Activated naive CD8-positive, alpha-beta T cell (primary cell): Measurements from ENCODE around the gene SOCS6.

Experiments
- H3K27ac Mint-ChIP-seq: one replicate; pipeline ENCODE4 v1.8.0; 2021; ENCODE audit warnings: mixed read lengths
- H3K27me3 Mint-ChIP-seq: one replicate; pipeline ENCODE4 v1.8.0; 2021; ENCODE audit warnings: mixed read lengths
- H3K36me3 Mint-ChIP-seq: one replicate; pipeline ENCODE4 v1.8.0; 2021; ENCODE audit warnings: mixed read lengths
- H3K4me1 Mint-ChIP-seq: one replicate; pipeline ENCODE4 v1.8.0; 2021; ENCODE audit warnings: low read depth, mixed read lengths
- H3K4me3 Mint-ChIP-seq: one replicate; pipeline ENCODE4 v1.8.0; 2021; ENCODE audit warnings: mild to moderate bottlenecking, mixed read lengths
- H3K9me3 Mint-ChIP-seq: one replicate; pipeline ENCODE4 v1.8.0; 2021; ENCODE audit warnings: low read depth, mixed read lengths

The SOCS6 gene

DNA sequence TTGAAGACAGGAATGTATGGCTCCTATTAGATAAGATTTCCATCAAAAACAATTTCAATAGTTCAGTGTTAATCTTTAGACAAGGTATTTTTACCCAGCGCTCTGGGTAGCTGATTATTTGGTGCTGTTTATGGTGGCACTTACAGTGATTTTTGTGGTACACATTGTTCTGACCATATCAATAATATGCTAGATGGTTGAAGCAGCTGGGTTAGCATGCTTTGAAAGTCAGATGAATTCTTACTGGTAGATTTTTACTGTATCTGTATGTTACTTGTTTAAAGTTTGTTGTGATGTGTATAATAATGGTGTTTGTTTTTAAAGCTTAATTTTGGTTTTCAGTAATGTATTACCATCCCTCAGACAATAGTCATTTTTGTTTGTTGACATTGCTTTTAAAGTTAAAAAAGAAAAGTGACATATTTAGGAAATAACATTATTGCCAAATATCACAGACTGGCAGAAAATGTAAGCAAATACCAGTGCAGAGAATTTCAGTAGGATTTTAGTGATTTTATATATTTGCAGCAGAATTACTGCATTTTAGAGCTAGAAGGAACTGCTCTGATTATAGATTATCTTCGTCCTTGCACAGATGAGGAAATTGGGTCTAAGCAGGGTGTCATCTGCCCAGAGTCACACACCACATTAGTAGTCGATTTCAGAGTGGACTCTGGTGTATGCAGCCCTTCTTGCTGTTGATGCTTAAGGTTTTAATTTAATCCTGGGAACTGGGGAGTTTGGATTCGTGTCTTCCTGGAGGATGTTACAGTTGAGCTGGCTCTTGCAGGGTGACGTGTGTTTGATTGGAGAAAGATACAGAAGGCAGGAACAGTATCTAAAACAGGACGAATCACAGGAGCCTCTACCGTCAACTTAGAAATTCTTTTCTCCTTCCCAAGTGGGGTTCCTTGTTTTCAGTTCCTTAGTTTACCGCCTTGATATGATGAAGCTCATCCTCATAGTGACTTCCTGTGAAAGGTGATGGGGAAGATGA, 6.6 kb downstream of the SOCS6 start:
- H3K4me1 Mint-ChIP-seq, result peaks cover 3% of the 10 kb centered on the region

DNA sequence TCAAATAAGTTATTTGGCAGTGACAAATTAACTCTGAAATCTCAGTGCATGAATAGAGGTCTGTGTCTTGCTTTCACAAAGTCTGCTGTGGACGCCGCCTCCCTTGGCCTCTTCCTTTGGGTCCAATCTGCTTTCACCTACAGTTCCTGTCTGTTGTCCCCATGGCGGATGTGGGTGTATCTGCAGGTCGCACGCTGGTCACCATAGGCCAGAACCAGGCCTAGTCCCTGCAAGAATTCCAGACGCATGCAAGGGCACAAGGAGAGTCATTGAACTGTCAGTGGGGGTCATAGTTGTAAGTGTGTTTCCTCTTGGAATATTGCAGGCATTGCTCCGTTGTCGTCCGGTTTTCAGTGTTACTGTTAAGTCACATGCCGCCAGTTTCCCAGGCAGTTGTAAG, 7.4 kb downstream of the SOCS6 start:
- Mint-ChIP-seq H3K4me1 (no peaks in the 10 kb centered on the region), H3K27me3 (peaks cover 18% of the 10 kb centered on the region), H3K9me3 (no peaks in the 10 kb centered on the region), H3K27ac (no peak overlapping the region), H3K36me3 (no peaks in the 10 kb centered on the region), H3K4me3 (no peak overlapping the region)

More for the DNA sequence above, 6.6 kb downstream of the SOCS6 start:
- Mint-ChIP-seq H3K27ac (no peak overlapping the region), H3K36me3 (no peaks in the 10 kb centered on the region), H3K4me3 (no peak overlapping the region), H3K27me3 (peaks cover 21% of the 10 kb centered on the region), H3K9me3 (no peaks in the 10 kb centered on the region)

DNA sequence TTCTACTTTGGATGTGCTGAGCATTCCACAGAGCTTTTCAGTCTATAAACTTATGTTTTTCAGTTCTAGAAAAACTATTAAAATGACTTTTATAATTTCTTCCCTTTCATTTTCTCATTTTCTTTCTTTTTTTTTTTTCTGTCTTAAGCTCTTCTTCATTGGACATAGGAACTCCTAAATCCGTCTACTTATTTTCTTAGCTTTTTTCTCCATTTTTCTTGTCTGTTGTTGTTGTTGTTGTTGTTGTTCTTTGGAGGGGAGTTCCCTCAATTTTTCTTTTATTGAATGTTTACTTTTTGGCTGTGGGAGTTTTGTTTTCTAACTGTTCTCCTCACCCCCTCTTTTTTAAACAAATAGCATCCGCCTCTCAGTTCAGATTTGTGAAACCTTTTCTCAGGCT, 7.9 kb downstream of the SOCS6 start:
- Mint-ChIP-seq H3K4me3 (no peak overlapping the region), H3K4me1 (no peaks in the 10 kb centered on the region), H3K27ac (no peak overlapping the region), H3K9me3 (no peaks in the 10 kb centered on the region), H3K27me3 (peaks cover 13% of the 10 kb centered on the region), H3K36me3 (no peaks in the 10 kb centered on the region)

DNA sequence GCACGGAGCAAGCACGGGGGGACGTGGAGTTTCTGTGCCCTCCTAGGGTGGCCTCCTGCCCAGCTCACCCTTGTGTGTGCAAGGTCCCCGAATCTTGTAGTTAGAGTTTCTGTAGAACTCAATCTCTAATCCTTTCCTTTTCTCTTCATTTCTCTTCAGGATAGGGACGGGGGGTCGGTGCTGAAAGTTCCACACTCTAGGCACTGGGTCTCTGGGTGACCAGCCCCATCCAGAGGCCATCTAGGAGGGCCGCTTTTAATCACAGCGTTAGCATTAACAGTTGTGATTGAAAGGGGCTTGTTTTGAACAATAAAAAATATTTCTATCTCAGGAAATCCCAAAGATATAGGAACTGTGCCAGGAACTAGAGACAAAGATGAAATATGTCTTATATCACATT, 10.5 kb downstream of the SOCS6 start:
- Mint-ChIP-seq H3K36me3 (no peaks in the 10 kb centered on the region), H3K27ac (no peak overlapping the region), H3K9me3 (no peaks in the 10 kb centered on the region), H3K27me3 (peaks cover 2% of the 10 kb centered on the region), H3K4me1 (no peaks in the 10 kb centered on the region), H3K4me3 (no peak overlapping the region)

DNA sequence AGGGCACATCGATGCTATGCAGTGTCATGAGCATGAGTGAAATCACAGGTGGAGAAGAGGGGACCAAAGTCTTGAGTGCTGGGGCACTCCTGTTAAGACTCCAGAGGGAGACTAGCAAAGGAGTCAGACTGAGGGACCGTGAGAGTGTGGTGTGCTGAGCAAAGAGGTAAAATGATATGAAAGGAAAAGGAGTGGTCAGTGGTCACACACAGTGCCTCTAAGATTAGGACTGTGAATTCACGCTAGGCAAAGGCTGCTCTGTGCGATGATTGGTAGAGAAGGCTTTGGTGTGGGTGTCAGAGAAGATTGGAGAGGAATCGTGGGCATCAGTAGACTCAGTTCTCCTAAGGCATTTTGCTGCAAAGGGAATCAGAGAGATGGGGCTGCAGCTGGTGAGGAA, 12.8 kb downstream of the SOCS6 start:
- no peaks in the 10 kb centered on the region for H3K9me3 Mint-ChIP-seq
- no peaks in the 10 kb centered on the region for H3K36me3 Mint-ChIP-seq
- H3K27ac Mint-ChIP-seq, result no peak overlapping the region
- H3K27me3 Mint-ChIP-seq, result no peaks in the 10 kb centered on the region
- no peak overlapping the region for H3K4me3 Mint-ChIP-seq
- no peaks in the 10 kb centered on the region for H3K4me1 Mint-ChIP-seq

DNA sequence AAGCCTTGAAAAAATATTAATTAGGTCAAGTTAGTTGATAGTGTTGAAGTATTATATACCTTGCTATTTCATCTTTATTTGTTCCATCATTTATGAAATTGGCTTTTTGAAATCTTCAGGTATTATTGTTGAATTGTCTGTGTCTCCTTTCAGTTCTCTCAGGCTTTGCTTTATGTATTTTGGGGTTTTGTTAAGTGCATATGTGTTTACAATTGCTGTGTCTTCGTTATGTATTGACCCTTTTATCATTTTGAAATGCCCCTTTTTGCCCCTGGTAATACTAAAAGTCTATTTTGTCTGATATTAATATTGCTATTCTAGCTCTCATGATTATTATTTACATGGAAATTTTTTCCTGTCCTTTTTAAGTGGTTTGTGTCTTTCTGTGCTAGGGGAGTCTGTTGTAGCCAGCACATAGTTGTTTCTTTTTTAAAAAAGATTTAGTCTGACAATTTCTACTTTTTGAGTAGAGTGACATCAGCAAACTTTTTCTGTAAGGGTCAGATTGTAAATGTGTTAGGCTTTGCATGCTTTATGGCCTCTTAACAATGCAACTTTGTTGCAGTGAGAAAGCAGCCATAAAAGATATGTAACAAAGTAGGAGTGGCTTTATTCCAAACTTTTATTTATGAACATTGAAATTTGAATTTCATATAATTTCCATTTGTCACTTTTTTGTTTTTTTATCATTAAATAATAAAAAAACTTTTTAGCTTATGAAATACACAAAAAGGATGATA, 19.9 kb downstream of the SOCS6 start:
- peaks cover 4% of the 10 kb centered on the region for H3K9me3 Mint-ChIP-seq

DNA sequence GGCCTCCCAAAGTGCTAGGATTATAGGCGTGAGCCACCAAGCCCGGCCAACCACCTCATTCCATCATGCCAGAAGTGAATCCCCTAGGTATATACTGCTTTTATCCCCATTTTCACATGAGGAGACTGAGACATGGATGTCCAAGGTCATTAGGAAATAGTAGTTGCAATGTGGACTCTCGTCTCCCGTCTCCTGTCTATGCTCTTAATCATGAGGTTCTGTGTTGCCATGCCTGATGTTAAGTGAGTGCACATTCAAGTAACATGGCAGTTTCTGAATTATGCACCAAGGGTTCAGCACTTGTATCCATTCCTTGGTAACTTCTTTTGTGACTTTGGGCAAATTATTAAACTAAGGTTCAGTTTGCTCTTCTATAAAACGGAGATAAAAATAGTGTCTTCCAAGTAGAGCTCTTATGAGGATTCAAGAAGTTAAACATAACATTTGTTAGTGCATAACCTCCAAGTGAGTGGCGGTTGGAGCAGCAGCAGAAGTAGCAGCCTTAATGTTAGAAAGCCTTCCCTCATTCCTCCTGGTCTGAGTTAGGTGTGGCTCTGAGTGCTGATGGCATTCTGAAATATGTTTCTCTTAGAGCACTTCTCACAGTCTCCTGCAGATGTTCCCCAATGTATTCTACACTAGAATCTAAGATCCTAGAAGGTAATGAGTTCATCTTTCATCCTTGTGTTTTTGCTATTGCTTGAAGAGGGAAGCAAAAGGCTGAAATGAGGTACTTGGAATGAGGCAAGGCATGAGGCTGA, 21.9 kb downstream of the SOCS6 start:
- Mint-ChIP-seq H3K27me3 (no peaks in the 10 kb centered on the region), H3K4me1 (no peaks in the 10 kb centered on the region), H3K9me3 (peaks cover 4% of the 10 kb centered on the region), H3K4me3 (no peak overlapping the region), H3K36me3 (no peaks in the 10 kb centered on the region), H3K27ac (no peak overlapping the region)

More for the DNA sequence above, 19.9 kb downstream of the SOCS6 start:
- H3K4me1 Mint-ChIP-seq, result no peaks in the 10 kb centered on the region
- no peak overlapping the region for H3K27ac Mint-ChIP-seq
- H3K36me3 Mint-ChIP-seq, result no peaks in the 10 kb centered on the region
- H3K27me3 Mint-ChIP-seq, result no peaks in the 10 kb centered on the region
- no peak overlapping the region for H3K4me3 Mint-ChIP-seq

DNA sequence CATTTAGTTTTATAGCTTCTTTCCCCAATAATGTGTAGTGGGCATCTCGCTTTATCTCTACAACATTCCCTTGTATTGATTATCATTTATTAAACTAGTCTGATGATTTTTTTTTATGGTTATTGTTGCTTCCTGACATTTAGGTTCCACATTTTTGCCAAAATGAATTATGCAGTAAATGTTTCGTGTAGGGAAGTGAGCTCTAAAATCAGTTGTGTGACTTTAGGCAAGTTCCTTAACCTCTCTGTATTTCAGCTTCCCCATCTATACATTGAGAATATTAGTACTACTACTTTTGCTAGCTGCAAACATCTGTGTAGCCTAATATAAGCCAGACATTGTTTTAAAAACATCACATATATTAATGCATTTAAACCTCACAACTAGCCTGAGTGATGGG, 22.9 kb downstream of the SOCS6 start:
- H3K36me3 Mint-ChIP-seq, result no peaks in the 10 kb centered on the region
- no peak overlapping the region for H3K4me3 Mint-ChIP-seq
- H3K27ac Mint-ChIP-seq, result no peak overlapping the region
- no peaks in the 10 kb centered on the region for H3K4me1 Mint-ChIP-seq
- H3K27me3 Mint-ChIP-seq, result no peaks in the 10 kb centered on the region
- peaks cover 4% of the 10 kb centered on the region for H3K9me3 Mint-ChIP-seq

DNA sequence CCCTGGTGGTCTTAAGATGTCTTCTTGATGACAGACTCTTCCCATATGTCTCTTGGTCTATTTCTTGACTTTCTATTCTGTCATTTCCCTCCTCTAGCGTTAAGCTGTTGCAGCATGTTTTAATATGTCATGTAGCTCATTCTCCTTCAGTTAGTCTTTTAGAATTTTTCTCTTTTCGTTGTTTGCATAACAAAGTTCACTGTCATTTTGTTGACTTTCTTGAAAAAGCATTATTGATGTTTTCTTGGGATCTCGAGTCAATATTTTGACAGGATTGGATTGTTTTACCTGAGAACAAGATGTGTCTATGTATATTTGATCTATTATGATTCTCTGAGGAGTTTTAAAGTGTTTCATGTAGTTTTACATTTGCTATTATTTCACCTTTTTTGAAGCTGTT, 24.8 kb downstream of the SOCS6 start:
- H3K27ac Mint-ChIP-seq, result no peak overlapping the region
- peaks cover 2% of the 10 kb centered on the region for H3K9me3 Mint-ChIP-seq
- H3K36me3 Mint-ChIP-seq, result no peaks in the 10 kb centered on the region
- no peaks in the 10 kb centered on the region for H3K27me3 Mint-ChIP-seq
- H3K4me3 Mint-ChIP-seq, result no peak overlapping the region
- no peaks in the 10 kb centered on the region for H3K4me1 Mint-ChIP-seq

DNA sequence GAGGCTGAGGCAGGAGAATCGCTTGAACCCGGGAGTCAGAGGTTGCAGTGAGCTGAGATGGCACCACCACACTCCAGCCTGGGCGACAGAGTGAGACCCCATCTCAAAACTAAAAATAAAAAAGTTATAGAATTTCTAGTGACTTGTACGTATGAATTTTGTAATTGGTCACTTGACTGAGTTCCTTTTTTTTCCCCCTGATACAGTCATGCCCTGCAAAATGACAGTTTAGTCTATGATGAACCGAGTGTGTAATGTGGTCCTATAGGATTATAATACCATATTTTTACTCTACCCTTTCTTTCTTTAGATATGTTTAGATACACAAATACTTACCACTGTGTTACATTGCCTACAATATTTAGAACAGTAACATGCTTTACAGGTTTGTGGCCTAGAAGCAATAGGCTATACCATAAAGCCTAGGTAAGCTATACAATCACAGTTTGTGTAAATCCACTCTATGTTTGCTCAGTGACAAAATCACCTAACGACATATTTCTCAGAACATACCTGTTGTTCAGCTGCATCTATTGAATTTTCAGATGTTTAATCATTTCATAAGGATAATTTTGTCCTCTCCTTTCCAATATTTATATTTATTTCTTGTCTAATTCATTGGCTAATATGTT, 25.4 kb downstream of the SOCS6 start:
- no peaks in the 10 kb centered on the region for H3K36me3 Mint-ChIP-seq
- H3K27ac Mint-ChIP-seq, result no peak overlapping the region
- H3K4me1 Mint-ChIP-seq, result no peaks in the 10 kb centered on the region
- H3K4me3 Mint-ChIP-seq, result no peak overlapping the region
- no peaks in the 10 kb centered on the region for H3K9me3 Mint-ChIP-seq
- H3K27me3 Mint-ChIP-seq, result peaks cover 2% of the 10 kb centered on the region

DNA sequence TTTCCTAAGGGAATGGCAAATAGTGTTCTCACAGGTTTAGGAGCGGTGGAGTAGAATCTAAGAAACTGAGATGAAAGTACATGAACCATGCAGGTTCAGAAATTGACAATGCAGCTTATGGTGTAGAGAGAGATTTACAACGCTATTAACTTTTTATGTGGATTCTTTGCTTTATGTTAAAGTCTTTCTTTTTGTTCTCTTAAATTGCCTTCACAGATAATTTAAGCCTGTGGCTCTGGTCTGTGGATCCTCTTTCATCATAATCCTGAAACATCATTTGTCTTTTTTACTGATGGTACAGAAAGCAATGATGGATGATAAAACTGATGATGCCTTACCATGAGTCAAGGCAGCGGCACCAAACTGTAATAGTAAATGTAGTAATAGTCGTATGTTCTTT, 30.3 kb downstream of the SOCS6 start:
- Mint-ChIP-seq H3K4me3 (no peak overlapping the region), H3K4me1 (no peaks in the 10 kb centered on the region), H3K9me3 (no peaks in the 10 kb centered on the region), H3K27me3 (peaks cover 2% of the 10 kb centered on the region), H3K27ac (no peak overlapping the region), H3K36me3 (no peaks in the 10 kb centered on the region)

DNA sequence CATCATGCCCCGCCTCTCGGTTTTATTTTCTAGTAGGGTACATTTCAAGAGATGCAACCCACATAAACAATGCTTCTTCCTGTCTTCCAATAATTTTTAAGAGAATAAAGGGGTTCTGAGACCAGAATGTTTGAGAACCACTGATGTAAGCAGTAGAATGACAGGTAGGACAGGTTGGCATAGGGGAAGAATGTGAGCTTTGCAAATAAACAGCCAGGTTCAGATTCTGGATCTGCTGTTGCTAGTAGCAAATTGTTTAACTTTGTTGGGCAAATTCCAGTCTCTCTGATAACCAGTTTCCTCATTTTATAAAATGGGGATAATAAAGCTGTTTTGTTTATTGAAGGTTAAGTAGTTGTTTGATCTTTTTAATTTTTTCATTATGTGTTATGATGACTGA, 32.8 kb downstream of the SOCS6 start:
- Mint-ChIP-seq H3K4me1 (no peaks in the 10 kb centered on the region), H3K4me3 (no peak overlapping the region), H3K36me3 (no peaks in the 10 kb centered on the region), H3K27me3 (peaks cover 2% of the 10 kb centered on the region), H3K9me3 (no peaks in the 10 kb centered on the region), H3K27ac (no peak overlapping the region)

DNA sequence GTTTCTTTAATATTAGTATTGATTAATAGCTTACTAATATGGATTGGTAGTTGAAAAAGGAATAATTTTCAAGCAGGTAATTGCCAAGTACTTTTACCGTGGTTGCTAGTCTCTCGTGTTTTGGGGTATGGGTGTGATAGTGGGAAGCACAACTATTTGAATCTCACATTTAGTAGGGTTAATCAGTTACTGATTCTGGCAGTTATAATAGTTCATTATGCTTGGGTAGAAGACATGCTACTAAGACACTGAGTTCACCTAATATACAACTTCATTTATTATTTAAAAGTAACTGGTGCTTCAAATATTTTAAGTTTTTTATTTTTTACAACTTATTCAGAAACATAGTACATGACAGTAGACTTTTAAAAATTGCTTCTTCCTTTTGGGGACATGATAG, 33.5 kb downstream of the SOCS6 start:
- Mint-ChIP-seq H3K9me3 (no peaks in the 10 kb centered on the region), H3K36me3 (no peaks in the 10 kb centered on the region), H3K27ac (no peak overlapping the region), H3K27me3 (peaks cover 2% of the 10 kb centered on the region), H3K4me3 (no peak overlapping the region), H3K4me1 (no peaks in the 10 kb centered on the region)

DNA sequence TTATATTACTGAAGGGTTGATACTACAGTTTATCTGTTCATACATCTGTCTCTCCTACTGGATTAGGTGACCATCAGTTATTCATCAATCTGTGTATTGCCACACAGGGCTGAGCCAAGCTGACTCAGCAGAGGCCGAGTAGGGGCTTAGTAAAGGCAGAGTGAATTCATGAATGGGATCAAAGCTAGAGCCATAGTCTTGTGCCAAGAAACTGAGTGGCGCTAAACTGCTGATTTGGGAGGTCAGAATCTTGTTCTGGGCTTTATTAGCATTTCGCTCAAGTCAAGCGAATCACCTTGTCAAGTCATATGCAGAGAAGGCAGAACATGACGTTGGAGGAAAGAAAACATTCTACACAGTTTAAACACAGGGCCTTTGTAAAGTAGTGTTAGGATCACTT, 34.1 kb downstream of the SOCS6 start:
- H3K36me3 Mint-ChIP-seq, result no peaks in the 10 kb centered on the region
- H3K27me3 Mint-ChIP-seq, result peaks cover 2% of the 10 kb centered on the region
- H3K9me3 Mint-ChIP-seq, result no peaks in the 10 kb centered on the region
- H3K4me3 Mint-ChIP-seq, result no peak overlapping the region
- H3K27ac Mint-ChIP-seq, result no peak overlapping the region
- H3K4me1 Mint-ChIP-seq, result no peaks in the 10 kb centered on the region
